NCI-H187 (cell line): ENCODE results near the gene SOX15.
A peak's percentile ranks its signal among the peaks of the same experiment; 100 is the strongest.

Experiments
- DNase-seq, 2 experiments: peaks; one replicate each; lab custom pipeline; 2025; lab: John Stamatoyannopoulos, UW

SOX15 gene

DNA sequence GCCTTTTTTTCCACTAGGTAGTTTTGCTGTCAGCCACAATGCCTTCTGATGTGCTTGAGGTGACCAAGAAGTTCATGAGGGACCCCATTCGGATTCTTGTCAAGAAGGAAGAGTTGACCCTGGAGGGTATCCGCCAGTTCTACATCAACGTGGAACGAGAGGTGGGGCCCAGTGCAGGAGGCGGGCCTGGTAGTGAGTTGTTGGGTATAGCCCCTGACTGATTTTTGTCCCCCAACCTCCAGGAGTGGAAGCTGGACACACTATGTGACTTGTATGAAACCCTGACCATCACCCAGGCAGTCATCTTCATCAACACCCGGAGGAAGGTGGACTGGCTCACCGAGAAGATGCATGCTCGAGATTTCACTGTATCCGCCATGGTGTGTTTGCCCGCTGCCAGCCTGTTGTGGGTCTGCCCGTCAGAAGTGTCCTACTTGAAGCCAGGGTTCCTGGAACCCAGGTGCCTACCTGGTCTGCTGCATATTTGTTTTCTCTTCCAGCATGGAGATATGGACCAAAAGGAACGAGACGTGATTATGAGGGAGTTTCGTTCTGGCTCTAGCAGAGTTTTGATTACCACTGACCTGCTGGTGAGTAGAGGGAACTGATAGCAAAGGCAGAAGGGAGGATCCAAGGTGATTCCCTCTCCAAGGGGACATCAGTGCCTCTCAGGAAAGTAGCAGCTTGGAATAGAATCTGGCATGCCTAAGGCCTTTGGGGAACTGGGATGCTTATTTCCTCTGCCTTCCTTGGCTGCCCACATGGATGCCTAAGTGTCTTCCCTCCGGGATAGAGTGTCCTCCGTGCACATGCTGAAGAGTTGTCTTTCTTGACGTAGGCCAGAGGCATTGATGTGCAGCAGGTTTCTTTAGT lies 12.3 kb downstream of the SOX15 start:
- no peak for DNase-seq

DNA sequence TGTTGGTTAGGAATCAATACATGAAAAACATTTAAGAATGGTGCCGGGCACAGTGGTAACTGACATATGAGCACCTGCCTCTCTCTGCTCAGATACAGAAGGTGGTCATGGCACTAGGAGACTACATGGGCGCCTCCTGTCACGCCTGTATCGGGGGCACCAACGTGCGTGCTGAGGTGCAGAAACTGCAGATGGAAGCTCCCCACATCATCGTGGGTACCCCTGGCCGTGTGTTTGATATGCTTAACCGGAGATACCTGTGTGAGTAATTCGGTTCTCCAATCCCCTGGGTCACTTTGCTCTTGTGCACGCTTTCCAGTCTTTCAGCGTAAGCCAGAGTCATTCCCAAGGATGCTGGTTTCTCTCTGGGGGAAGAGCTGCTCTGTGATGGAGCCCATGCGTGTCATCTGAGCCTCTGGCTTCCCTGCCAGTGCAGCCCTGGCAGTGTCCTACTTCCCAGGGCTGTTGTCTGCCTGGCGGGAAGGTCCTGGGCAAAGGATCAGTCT lies 13.4 kb downstream of the SOX15 start:
- no peak for DNase-seq

DNA sequence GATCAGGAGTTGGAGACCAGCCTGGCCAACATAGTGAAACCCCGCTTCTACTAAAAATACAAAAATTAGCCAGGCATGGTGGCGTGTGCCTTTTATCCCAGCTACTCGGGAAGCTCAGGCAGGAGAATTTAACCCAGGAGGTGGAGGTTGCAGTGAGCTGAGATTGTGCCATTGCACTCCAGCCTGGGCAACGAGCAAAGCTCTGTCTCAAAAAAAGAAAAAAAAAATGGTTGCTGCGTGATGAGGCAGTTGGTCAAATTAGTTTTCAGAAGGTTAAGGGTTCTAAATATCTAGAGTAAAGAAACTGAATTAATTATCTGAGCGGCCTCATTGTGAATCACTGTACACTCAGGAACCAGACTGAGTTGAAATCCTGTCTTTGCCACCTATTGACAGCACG lies 13.9 kb downstream of the SOX15 start:
- DNase-seq = no peak

DNA sequence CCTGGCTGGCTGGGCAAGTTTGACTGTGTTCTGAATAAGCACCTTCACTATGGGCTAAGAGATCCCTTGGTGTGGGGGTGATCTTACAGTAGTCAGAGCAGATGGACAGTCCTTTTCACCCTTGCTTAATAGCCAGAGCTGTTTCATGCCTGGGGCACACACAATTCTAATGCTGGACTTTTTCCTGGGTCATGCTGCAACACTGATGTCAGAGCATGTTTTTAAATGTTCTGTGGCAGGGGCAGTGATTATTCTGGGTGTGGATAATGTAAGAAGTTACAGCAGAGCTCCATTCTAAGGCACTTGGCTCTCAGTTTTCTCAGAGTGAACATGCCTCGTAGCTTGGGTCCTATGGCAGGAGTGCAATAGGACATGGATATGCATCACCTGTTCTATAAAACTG lies 14.4 kb downstream of the SOX15 start:
- DNase-seq = no peak

DNA sequence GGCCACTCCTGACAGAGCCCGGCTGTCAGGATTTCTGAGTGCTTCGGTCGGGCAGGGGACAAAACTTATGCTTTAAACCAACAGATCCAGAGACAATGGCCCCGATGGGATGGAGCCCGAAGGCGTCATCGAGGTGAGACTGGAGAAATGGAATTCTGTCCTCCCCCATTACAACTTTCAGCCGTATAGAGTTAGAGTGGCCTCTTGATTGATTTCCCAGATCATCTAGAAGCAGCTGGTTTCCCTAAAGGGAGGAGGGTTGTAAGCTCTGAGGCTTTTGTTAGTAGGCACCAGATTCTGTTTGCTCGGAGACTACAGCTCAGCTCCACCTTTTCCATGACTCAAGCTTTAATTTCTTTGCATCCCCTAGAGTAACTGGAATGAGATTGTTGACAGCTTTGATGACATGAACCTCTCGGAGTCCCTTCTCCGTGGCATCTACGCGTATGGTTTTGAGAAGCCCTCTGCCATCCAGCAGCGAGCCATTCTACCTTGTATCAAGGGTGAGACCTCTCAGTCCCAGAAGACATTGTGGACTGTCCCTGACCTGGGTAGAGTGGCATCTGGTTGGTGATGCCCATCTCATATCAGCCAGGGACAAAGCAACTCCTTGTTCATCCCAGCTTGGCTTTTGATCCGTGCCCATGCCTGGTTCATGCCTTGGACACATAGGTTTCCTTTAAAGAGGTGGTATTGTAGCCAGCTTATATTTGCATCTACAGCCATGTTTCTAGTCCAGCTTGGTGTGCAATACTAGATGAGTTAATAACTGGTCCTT lies 15.5 kb downstream of the SOX15 start:
- DNase-seq = no peak

DNA sequence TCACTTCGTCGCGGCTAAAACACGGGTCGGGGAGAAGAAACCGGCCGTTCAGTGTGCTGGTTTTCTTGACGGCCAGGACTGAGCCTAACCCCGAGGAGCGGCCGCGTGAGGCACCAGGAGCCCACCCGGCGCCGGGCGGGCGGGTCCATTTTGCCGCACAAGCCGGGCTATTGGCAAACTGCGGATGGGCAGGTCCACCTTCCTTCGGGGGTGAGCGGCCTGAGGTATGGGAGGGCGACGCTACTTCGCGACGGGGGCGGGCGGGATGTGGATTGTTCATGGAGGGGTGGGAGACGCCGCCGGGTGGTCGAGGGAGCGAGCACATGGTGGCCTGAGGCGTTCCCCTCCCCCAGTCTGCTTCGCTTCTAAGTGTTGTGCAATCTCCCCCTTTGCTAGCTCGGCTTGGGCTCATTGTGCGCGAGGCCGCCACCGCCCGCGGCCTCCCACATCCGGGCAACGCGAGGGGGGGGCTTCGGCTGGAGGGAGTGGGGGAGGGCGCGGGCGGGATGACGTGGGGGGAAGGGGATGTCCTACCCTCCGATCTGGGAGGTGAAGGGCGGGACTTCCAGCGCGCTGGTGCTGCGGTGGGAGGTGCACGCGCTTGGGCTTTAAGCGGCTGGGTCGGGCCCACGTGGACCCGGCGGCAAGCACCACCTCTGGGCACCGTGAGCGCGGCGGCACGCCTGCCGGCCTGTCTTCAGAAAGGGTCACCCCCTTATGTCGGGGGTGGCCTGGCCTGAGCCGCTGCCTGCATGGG lies 16.4 kb downstream of the SOX15 start:
- peak; percentile 9 to 48 for DNase-seq

DNA sequence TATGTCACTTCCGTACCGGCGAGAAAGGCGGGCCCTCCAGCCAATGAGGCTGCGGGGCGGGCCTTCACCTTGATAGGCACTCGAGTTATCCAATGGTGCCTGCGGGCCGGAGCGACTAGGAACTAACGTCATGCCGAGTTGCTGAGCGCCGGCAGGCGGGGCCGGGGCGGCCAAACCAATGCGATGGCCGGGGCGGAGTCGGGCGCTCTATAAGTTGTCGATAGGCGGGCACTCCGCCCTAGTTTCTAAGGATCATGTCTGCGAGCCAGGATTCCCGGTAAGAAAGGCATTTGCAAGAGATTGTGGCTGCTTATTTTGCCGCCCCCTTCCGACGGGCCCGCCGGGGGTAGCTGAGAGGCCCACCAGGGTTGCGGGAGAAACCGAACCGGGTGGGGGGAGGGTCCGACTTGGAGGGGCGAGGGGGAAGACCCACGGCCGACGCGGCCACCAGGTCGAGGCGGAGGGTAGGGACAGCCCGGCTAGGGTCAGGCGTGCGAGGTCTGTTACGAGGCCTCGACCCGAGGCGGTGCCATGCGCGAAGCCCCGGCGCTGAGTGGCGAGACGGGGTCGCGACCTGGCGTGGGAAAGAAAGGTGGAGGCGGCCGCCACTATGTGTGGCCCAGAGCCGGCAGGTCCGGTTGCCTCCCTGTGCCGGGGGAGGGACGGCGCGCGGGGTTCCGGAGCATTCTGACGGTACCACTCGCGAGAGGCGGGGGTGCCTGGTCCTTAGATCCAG lies 17.1 kb downstream of the SOX15 start:
- peak; percentile 90 to 94 for DNase-seq

DNA sequence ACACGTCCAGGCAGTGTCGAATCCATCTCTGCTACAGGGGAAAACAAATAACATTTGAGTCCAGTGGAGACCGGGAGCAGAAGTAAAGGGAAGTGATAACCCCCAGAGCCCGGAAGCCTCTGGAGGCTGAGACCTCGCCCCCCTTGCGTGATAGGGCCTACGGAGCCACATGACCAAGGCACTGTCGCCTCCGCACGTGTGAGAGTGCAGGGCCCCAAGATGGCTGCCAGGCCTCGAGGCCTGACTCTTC lies 17.6 kb downstream of the SOX15 start:
- DNase-seq = no peak

DNA sequence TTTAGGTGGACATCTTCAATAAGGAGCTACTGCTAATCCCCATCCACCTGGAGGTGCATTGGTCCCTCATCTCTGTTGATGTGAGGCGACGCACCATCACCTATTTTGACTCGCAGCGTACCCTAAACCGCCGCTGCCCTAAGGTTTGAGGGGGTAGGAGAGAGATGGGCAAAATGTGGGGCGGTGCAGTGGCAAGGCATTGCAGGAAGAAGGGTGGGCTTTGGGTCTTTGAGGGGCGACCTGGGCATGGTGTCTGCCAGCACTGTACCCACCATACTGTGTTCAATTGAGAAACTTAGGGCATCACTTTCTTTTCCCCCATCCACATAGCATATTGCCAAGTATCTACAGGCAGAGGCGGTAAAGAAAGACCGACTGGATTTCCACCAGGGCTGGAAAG lies 19.5 kb downstream of the SOX15 start:
- DNase-seq = no peak

DNA sequence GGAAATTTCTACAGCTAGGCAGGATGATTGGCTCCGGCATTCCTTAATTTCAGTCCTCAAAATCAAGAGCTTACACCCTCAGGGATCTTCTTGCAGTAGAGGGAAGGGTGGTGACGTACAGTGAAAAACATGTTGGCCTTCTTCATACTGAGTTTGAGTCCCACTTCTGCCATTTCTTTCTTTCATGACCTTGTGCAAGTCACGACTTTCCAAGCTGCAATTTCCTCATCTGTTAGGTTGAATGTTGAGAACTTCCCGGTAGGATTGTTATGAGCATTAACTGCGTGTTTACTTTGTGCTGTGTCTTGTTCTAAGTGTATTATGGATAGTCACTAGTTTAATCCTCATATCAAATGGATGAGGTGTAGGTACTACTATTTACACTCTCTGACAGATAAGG lies 20.3 kb downstream of the SOX15 start:
- DNase-seq = no peak

DNA sequence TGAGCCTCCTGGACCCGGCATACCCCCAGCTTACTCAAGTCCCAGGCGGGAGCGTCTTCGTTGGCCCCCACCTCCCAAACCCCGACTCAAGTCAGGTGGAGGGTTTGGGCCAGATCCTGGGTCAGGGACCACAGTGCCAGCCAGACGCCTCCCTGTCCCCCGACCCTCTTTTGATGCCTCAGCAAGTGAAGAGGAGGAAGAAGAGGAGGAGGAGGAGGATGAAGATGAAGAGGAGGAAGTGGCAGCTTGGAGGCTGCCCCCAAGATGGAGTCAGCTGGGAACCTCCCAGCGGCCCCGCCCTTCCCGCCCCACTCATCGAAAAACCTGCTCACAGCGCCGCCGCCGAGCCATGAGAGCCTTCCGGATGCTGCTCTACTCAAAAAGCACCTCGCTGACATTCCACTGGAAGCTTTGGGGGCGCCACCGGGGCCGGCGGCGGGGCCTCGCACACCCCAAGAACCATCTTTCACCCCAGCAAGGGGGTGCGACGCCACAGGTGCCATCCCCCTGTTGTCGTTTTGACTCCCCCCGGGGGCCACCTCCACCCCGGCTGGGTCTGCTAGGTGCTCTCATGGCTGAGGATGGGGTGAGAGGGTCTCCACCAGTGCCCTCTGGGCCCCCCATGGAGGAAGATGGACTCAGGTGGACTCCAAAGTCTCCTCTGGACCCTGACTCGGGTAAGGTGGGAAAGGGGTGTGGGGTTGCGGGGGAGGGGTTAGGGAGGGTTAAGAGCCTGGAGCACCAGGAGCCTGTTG lies 26.6 kb downstream of the SOX15 start:
- DNase-seq = no peak

DNA sequence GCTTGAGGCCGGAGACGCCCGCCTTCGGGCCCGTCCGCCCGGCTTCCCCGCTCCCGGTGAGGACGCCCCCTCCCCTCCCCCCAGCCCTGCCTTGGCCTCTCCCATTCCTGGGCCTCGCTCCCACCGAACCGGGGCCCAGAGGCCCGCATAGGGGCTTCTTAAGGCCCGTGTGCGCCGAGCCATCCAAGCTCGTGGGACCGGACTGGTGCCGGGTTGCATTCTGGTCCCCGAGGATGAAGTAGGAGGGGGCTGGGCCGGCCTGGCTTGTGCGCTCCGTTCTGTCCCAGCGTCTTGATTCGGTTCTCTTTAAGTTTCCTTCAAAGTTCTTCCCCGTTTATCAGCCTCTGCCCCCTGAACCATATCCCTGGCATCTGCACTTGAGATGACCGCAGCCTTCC lies 27.7 kb downstream of the SOX15 start:
- DNase-seq = no peak

DNA sequence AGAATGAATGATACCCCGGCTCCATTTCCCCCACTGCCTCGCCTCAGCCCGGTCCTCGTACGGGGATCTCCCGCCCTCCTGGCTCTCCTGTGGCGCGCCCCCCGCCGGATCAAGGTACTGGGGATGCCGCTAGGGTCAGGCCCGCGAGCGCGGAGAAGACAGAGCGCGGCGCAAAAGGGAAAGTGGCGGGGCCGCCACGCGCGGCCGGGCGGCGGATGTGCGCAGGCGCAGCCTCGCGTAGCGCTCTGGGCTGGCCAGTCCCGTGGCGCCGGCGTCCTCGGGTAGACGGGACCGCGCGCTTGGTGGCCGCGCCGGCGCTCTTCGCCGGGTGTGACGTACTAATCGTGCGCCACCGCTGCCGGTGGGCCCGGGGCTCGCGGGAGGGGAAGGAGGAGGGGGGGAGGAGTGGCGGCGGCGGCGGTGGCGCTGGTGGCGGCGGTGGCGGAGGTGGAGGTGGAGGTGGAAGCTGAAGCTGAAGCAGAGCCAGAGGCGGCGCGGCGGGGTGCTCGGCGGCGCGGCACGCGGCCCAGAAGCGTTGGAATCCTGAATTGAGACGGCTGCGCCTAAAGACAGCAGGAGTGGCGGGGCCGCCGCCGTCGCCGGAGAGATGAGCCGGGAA lies 28.2 kb downstream of the SOX15 start, which contains the start of gene SENP3:
TSS of gene SENP3 (plus strand) at position 331 of the 619 bp plus-strand sequence. CDS start 1,158 bp downstream, outside the sequence.
- DNase-seq = peak; percentile 39 to 55

DNA sequence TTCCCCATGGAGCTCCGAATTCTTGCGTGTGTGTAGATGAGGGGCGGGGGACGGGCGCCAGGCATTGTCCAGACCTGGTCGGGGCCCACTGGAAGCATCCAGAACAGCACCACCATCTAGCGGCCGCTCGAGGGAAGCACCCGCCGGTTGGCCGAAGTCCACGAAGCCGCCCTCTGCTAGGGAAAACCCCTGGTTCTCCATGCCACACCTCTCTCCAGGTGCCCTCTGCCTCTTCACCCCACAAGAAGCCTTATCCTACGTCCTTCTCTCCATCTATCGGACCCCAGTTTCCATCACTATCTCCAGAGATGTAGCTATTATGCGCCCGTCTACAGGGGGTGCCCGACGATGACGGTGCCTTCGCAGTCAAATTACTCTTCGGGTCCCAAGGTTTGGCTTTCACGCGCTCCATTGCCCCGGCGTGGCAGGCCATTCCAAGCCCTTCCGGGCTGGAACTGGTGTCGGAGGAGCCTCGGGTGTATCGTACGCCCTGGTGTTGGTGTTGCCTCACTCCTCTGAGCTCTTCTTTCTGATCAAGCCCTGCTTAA lies 28.8 kb downstream of the SOX15 start:
- peak; percentile 36 to 42 for DNase-seq

DNA sequence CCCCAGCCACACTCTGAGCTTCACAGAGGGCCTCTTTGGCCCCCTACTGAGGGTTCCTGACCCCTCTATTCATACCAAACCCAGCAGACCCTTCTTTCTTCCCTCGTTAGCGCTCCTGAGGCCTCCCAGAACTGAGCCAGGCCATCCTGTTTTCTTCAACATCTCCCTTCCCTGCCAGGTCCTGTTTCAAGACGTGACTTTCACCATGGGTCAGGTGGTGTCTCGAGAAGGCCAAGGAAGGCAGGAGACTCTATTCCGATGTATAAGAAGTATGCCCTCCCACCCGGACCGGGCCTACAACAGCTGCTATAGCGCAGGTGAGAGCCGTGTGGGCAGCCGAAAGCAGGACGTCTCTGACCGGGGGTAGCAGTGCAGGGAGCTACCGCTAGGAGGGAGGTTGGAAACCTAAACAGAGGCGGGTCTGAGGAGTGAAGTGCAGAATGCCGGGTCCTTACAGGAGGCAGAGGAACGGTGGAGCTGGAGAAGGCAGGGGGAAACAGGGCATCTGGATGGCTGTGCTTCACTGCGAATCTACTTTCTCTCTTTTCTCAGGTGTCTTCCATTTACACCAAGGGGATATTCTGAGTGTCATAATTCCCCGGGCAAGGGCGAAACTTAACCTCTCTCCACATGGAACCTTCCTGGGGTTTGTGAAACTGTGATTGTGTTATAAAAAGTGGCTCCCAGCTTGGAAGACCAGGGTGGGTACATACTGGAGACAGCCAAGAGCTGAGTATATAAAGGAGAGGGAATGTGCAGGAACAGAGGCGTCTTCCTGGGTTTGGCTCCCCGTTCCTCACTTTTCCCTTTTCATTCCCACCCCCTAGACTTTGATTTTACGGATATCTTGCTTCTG lies 29.5 kb downstream of the SOX15 start:
- no peak for DNase-seq

DNA sequence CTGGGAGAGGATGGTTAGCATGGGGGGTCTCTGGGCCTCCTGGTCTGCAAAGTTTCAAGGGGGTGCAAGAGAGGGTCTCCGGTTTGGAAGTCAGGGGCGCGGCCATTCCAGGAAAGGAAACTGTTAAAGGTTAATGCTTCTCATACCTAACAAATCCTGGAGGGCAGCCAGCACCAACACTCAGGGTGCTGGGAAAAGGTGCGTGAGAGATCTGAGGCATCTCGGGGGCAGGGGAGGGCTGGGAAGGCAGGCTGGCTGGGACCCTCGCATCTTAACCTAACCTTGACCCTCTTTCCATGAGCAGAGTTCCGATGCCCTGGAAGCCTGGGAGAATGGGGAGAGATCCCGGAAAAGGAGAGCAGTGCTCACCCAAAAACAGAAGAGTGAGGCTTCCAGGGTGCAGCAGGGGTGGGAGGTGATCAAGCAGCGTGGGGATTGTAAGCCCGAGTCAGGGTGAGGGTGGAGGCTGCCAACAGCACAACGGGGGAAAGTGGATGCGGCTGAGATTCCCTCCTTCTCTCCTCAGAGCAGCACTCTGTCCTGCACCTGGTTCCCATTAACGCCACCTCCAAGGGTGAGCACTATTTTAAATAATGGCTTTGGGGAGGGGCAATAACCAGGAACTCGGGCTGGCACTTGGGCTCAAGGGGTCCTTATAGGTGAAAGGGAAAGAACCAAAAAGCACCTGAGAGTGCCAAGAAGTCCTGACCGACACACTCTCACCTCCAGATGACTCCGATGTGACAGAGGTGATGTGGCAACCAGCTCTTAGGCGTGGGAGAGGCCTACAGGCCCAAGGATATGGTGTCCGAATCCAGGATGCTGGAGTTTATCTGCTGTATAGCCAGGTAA lies 30.3 kb downstream of the SOX15 start:
- DNase-seq = no peak

DNA sequence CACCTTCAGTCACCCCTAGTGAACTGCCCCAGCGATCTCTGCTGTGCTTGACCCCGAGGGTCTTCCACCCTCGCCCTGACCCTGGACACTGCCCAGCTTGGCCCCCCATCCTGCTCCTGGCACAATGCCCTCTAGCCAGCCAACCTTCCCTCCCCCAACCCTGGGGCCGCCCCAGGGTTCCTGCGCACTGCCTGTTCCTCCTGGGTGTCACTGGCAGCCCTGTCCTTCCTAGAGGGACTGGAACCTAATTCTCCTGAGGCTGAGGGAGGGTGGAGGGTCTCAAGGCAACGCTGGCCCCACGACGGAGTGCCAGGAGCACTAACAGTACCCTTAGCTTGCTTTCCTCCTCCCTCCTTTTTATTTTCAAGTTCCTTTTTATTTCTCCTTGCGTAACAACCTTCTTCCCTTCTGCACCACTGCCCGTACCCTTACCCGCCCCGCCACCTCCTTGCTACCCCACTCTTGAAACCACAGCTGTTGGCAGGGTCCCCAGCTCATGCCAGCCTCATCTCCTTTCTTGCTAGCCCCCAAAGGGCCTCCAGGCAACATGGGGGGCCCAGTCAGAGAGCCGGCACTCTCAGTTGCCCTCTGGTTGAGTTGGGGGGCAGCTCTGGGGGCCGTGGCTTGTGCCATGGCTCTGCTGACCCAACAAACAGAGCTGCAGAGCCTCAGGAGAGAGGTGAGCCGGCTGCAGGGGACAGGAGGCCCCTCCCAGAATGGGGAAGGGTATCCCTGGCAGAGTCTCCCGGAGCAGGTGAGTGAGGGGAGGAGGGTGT lies 31.2 kb downstream of the SOX15 start, which contains the start of gene TNFSF13:
TSS of gene TNFSF13 (plus strand) at position 207 of the 776 bp plus-strand sequence. CDS start at position 497, 290 bp downstream.
- DNase-seq = no peak
